ENCODE results near the gene CDH8. TPM values are rescaled to one million over a fixed set of nuclear protein-coding genes. Genes with fewer than 3 reads are reported as not detected.

The CDH8 gene
- total RNA-seq, 4 donors from 2014 or later = 1.5 TPM; not detected in 3

- Histone ChIP-seq H3K4me1 (no peaks in the 10 kb centered on the region), H3K4me3 (no peak overlapping the region), H3K27me3 (no peaks in the 10 kb centered on the region), H3K27ac (no peak overlapping the region), H3K9me3 (peaks cover 0 to 3% of the 10 kb centered on the region in 2 donors), H3K36me3 (no peaks in the 10 kb centered on the region)
- in situ Hi-C loops (cut with MboI; ENCODE audit: low pct_ligation_motif_present in 1 of 4, low pct_unique_long_range_greater_than_20kb in 1 of 4, low sequenced_read_pairs in 3 of 4) = no loop called here
- TF ChIP-seq POLR2A (IDR thresholded peaks at IDR 0.05) (no peak), CTCF (IDR thresholded peaks at IDR 0.05) (no peak), POLR2AphosphoS5 (IDR thresholded peaks at IDR 0.05) (no peak), EP300 (IDR thresholded peaks at IDR 0.05; ENCODE audit: low read depth) (no peak)
- intact Hi-C loops (cut with DNase I; ENCODE audit: low total_unique reads) = no loop called here
- DNase-seq = no peak
- WGBS, 2 donors (ENCODE audit: low coverage in 1 of 2) = 39 to 57% methylated on average over 1 of the region's 1 CpG
Measured at GRCh38 chr16:61780161-61780560, 256.1 kb downstream of the CDH8 start.

DNA sequence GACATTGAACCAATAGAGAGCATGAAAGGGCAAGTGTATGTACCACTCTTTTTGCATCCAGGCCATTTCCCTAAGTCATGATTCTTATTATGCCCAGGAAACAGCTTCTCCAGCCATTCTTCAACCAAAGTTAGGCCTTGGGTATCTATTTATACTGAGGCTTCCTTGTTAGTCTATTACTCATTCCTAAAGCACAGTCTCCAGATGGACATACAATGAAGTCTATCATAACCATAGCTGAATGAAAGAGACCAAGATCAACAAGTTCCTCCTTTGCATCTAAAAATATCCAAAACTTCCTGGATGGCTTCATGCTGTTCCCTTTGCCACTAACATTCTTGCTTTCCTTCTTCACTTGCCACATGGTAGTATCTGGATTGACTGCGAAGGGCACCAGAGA, 265.9 kb downstream of the CDH8 start:
- intact Hi-C loops (cut with DNase I; ENCODE audit: low total_unique reads) (no loop called here), in situ Hi-C loops (cut with MboI; ENCODE audit: low pct_ligation_motif_present in 1 of 4, low pct_unique_long_range_greater_than_20kb in 1 of 4, low sequenced_read_pairs in 3 of 4) (no loop called here)
- H3K9me3 ChIP-seq = no peaks in the 10 kb centered on the region
- no peaks in the 10 kb centered on the region for H3K4me1 ChIP-seq
- DNase-seq = no peak
- H3K36me3 ChIP-seq = no peaks in the 10 kb centered on the region
- WGBS, 2 donors (ENCODE audit: low coverage in 1 of 2) = 50 to 83% methylated on average over 1 of the region's 1 CpG
- TF ChIP-seq EP300 (IDR thresholded peaks at IDR 0.05; ENCODE audit: low read depth) = no peak
- no peak for TF ChIP-seq POLR2AphosphoS5 (IDR thresholded peaks at IDR 0.05)
- TF ChIP-seq POLR2A (IDR thresholded peaks at IDR 0.05) = no peak
- no peak for TF ChIP-seq CTCF (IDR thresholded peaks at IDR 0.05)
- H3K27ac ChIP-seq = no peak overlapping the region
- no peaks in the 10 kb centered on the region for H3K27me3 ChIP-seq
- no peak overlapping the region for H3K4me3 ChIP-seq

DNA sequence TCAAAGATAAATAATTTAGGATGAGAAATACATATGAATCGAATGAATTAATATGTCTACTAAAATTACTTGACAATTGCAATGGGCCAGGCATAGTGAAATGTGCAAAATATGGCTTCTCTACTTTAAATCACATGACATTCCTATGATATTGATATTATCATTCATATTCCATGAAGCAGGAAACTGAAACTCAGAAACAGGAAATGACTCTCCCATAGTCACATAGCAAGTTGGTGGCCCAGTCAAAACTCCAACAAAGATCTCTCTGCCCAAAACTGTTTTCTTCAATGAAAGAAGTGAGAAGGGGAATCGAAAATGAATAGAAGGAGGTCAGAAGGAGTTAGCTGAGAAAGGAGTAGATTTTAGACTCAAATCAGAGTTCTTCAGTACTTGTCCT, 272.2 kb downstream of the CDH8 start:
- TF ChIP-seq POLR2AphosphoS5 (IDR thresholded peaks at IDR 0.05) (no peak), CTCF (IDR thresholded peaks at IDR 0.05) (no peak), POLR2A (IDR thresholded peaks at IDR 0.05) (no peak), EP300 (IDR thresholded peaks at IDR 0.05; ENCODE audit: low read depth) (no peak)
- in situ Hi-C loops (cut with MboI; ENCODE audit: low pct_ligation_motif_present in 1 of 4, low pct_unique_long_range_greater_than_20kb in 1 of 4, low sequenced_read_pairs in 3 of 4) = no loop called here

GRCh38 chr16:61763013-61763412, 273.2 kb downstream of the CDH8 start:
- TF ChIP-seq POLR2AphosphoS5 (IDR thresholded peaks at IDR 0.05) (no peak), POLR2A (IDR thresholded peaks at IDR 0.05) (no peak), EP300 (IDR thresholded peaks at IDR 0.05; ENCODE audit: low read depth) (no peak), CTCF (IDR thresholded peaks at IDR 0.05) (no peak)
- Histone ChIP-seq H3K27ac (no peak overlapping the region), H3K4me3 (no peak overlapping the region), H3K36me3 (no peaks in the 10 kb centered on the region), H3K4me1 (no peaks in the 10 kb centered on the region), H3K9me3 (no peaks in the 10 kb centered on the region), H3K27me3 (no peaks in the 10 kb centered on the region)
- 54% methylated on average over 3 of the region's 3 CpGs; no CpG with 5 or more reads in 1 of the 2 donors for WGBS, 2 donors (ENCODE audit: low coverage in 1 of 2)
- in situ Hi-C loops (cut with MboI; ENCODE audit: low pct_ligation_motif_present in 1 of 4, low pct_unique_long_range_greater_than_20kb in 1 of 4, low sequenced_read_pairs in 3 of 4) (no loop called here), intact Hi-C loops (cut with DNase I; ENCODE audit: low total_unique reads) (no loop called here)
- DNase-seq = no peak

More for the DNA sequence above, 272.2 kb downstream of the CDH8 start:
- Histone ChIP-seq H3K36me3 (no peaks in the 10 kb centered on the region), H3K4me3 (no peak overlapping the region), H3K9me3 (no peaks in the 10 kb centered on the region), H3K27me3 (no peaks in the 10 kb centered on the region), H3K27ac (no peak overlapping the region), H3K4me1 (no peaks in the 10 kb centered on the region)
- 67 to 73% methylated on average over 2 of the region's 2 CpGs for WGBS, 2 donors (ENCODE audit: low coverage in 1 of 2)
- no peak for DNase-seq
- intact Hi-C loops (cut with DNase I; ENCODE audit: low total_unique reads) = no loop called here
